ENCODE results near the gene DGCR2.
A peak's percentile ranks its signal among the peaks of the same experiment; 100 is the strongest.
"Not testable (repeated sequence)": the region's sequence is repeated elsewhere in the genome, so short reads cannot be mapped to it uniquely, and the experiment has no call there.

Gene DGCR2

DNA sequence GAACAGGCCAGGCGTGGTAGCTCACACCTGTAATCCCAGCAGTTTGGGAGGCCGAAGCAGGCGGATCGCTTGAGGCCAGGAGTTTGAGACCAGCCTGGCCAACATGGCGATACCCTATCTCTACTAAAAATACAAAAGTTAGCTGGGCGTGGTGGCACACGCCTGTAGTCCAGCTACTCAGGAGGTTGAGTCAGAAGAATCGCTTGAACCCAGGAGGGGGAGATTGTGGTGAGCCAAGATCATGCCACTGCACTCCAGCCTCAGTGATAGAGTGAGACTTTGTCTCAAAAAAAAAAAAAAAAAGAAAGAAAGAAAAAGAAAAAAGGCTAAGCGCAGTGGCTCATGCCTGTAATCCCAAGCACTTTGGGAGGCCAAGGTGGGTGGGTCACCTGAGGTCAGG lies 110.6 kb downstream of the DGCR2 start:
- H3K9me3 ChIP-seq; in situ Hi-C loops (cut with MboI; ENCODE audit: low sequenced_read_pairs); DNase-seq (ENCODE audit: low spot score in 2 of 2); H3K4me1 ChIP-seq; H3K4me3 ChIP-seq; H3K36me3 ChIP-seq (replicated peaks): not testable (repeated sequence)
- H3K27me3 ChIP-seq (ENCODE audit: low read depth): peaks cover 12% of the 10 kb centered on the region

DNA sequence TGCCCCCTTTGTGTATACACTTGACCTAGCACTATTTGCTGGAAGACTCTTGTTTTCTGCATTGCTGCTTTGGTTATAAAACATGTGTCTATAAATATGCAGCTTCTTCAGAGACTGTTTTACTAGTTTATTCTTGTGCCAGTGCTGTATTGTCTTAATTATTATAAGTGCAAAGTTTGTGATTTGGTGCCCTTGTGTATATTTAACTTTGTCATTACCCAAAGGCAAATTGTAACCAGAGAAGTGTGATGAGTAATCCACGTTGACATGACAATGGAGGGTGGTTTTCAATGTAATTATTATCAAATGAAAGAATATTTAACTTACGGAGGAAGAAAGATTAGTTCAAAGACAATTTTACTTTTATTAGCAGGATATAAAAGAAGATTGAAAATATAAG lies 111.1 kb downstream of the DGCR2 start:
- Histone ChIP-seq H3K9me3 (no peaks in the 10 kb centered on the region), H3K4me1 (no peaks in the 10 kb centered on the region; the same call in 1 of the 2 replicates), H3K27me3 (ENCODE audit: low read depth) (peaks cover 13% of the 10 kb centered on the region), H3K4me3 (no peak overlapping the region), H3K36me3 (replicated peaks) (no peaks in the 10 kb centered on the region)
- DNase-seq (ENCODE audit: low spot score in 2 of 2): no peak
- in situ Hi-C loops (cut with MboI; ENCODE audit: low sequenced_read_pairs): no loop called here

DNA sequence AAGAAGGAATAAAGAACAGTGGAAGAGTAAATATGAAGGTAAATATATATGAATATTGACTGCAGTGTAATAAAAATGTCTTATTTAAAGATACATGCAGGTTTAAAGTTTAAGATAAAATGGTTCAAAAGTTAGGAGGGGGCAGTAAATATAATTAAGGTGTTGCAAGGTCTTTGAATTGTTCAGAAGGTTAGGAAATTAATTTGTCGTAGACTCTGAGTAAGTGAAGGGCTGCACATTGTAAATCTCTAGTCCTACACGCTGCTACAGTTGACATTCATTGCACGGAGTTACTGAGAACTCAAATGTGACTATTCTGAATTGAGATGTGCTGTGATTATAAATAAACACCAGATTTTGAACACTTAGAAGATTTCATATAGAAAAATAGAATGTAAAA lies 116.3 kb downstream of the DGCR2 start:
- in situ Hi-C loops (cut with MboI; ENCODE audit: low sequenced_read_pairs): no loop called here
- H3K4me1 ChIP-seq: no peaks in the 10 kb centered on the region; the same call in 1 of the 2 replicates

DNA sequence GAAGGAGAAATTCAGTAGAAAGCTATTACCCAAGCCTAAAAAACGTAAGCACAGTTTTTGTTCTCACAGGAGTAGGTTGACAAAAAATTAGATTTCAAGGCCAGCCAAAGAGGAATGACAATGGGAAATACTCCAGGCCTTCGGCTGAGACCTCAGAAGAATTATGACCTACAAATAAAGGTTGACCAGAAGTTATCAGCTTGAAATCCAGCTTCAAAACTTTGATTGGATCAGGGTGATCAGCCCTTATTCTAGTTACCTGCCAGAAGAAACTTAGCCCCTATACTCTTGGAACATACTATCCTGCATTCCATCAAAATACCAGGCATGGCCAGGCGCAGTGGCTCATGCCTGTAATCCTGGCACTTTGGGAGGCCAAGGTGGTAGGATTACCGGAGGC lies 117.7 kb downstream of the DGCR2 start:
- in situ Hi-C loops (cut with MboI; ENCODE audit: low sequenced_read_pairs): no loop called here
- H3K36me3 ChIP-seq (replicated peaks): no peaks in the 10 kb centered on the region
- DNase-seq (ENCODE audit: low spot score in 2 of 2): no peak
- H3K4me3 ChIP-seq: no peak overlapping the region
- H3K27me3 ChIP-seq (ENCODE audit: low read depth): peaks cover 13% of the 10 kb centered on the region
- no peaks in the 10 kb centered on the region for H3K9me3 ChIP-seq
- no peaks in the 10 kb centered on the region for H3K4me1 ChIP-seq

More for the DNA sequence above, 116.3 kb downstream of the DGCR2 start:
- no peaks in the 10 kb centered on the region for H3K9me3 ChIP-seq
- DNase-seq (ENCODE audit: low spot score in 2 of 2): no peak
- no peak overlapping the region for H3K4me3 ChIP-seq
- H3K36me3 ChIP-seq (replicated peaks): no peaks in the 10 kb centered on the region
- peaks cover 13% of the 10 kb centered on the region for H3K27me3 ChIP-seq (ENCODE audit: low read depth)

DNA sequence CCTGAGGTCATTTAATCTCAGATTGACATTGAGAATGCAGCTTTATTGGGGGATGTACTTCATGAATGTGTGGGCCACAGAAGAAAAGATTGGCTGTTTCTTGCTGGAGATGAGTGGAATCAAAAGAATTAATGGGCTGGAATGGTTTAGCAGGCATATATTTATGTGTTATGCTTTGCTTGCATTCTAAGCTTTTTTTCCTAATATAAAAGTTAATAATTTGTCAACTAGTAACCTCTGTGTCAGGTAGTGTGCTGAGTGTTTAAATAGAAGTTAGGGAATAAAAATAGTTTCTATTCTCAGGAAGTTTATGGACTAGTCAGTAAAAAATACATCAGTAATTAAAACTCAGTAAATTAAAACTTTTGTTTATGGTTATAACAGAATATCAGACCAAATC lies 118.7 kb downstream of the DGCR2 start:
- Histone ChIP-seq H3K4me3 (no peak overlapping the region), H3K4me1 (no peaks in the 10 kb centered on the region), H3K36me3 (replicated peaks) (no peaks in the 10 kb centered on the region), H3K9me3 (no peaks in the 10 kb centered on the region), H3K27me3 (ENCODE audit: low read depth) (peaks cover 12% of the 10 kb centered on the region)
- in situ Hi-C loops (cut with MboI; ENCODE audit: low sequenced_read_pairs): no loop called here
- no peak for DNase-seq (ENCODE audit: low spot score in 2 of 2)

DNA sequence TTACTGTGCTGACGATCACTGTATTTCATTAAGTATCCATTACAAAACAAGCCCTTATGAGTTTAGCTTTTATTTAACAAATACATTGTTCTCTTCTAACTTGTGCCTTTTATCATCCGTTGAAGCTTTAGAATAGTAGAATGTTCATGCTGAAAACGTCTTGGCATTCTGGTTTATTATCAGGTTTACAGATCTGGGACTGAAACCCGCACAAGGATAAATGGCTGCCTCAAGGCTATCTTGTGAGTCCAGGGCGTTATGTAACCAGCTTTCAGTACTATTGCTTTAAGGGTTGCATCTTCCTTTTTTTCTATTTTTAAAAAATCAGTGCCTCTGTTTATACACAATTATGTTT lies 119.6 kb downstream of the DGCR2 start:
- no peaks in the 10 kb centered on the region for H3K4me1 ChIP-seq
- peaks cover 7% of the 10 kb centered on the region for H3K27me3 ChIP-seq (ENCODE audit: low read depth)
- no peaks in the 10 kb centered on the region for H3K9me3 ChIP-seq
- in situ Hi-C loops (cut with MboI; ENCODE audit: low sequenced_read_pairs): no loop called here
- H3K4me3 ChIP-seq: no peak overlapping the region
- H3K36me3 ChIP-seq (replicated peaks): no peaks in the 10 kb centered on the region
- DNase-seq (ENCODE audit: low spot score in 2 of 2): no peak

DNA sequence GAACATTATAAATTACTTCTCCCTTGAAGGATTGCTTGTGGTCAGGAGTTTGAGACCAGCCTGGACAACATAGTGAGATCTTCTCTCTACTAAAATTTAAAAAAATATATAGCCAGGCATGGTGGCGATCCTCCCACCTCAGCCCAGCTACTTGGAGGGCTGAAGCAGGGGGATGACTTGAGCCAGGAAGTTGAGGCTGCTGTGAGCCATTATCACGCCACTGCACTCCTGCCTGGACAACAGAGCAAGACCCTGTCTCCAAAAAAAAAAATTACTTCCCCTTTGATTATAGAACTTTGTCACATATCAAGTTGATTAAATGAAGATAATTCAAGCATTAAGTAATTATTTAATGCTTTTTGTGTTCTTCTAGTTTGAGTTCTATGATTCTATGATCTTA lies 121.0 kb downstream of the DGCR2 start:
- H3K27me3 ChIP-seq (ENCODE audit: low read depth): no peaks in the 10 kb centered on the region; the same call in 1 of the 2 replicates
- no peak for DNase-seq (ENCODE audit: low spot score in 2 of 2)

DNA sequence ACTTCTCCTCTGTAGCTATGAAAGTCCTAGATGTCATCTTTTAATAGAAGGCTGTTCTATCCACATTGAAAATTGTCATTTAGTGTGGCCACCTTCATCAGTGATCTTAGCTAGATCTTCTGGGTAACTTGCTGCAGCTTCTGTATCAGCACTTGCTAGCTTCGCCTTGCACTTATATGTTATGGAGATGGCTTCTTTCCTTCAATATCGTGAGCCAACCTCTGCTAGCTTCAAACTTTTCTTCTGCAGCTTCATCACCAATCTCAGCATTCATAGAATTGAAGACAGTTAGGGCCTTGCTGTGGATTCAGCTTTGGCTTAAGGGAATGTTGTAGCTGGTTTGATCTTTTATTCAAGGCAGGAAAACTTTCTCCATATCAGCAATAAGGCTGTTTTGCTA lies 122.1 kb downstream of the DGCR2 start:
- H3K27me3 ChIP-seq (ENCODE audit: low read depth); H3K9me3 ChIP-seq; H3K36me3 ChIP-seq (replicated peaks); DNase-seq (ENCODE audit: low spot score in 2 of 2); H3K4me3 ChIP-seq; in situ Hi-C loops (cut with MboI; ENCODE audit: low sequenced_read_pairs); H3K4me1 ChIP-seq: not testable (repeated sequence)

More for the DNA sequence above, 121.0 kb downstream of the DGCR2 start:
- Histone ChIP-seq H3K36me3 (replicated peaks) (no peaks in the 10 kb centered on the region), H3K4me1 (no peaks in the 10 kb centered on the region), H3K4me3 (no peak overlapping the region), H3K9me3 (no peaks in the 10 kb centered on the region)
- in situ Hi-C loops (cut with MboI; ENCODE audit: low sequenced_read_pairs): no loop called here

DNA sequence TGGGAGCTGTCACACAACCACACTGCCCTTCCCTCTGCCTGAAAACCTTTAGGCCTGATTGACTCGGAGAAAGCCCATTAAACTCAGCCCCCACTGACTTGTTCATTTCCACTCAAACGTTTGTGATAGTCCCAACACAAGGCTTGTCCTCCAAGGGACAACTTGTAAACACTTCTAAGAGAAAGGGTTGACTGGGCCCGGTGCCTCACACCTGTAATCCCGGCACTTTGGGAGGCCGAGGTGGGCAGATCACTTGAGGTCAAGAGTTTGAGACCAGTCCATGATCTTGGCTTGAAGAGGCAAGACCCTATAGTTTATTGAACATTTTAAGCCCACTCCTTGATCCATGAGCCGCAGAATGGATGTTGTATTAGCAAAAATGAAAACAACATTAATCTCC lies 122.8 kb downstream of the DGCR2 start:
- in situ Hi-C loops (cut with MboI; ENCODE audit: low sequenced_read_pairs): no loop called here
- no peak overlapping the region for H3K4me3 ChIP-seq
- H3K36me3 ChIP-seq (replicated peaks): no peaks in the 10 kb centered on the region
- no peaks in the 10 kb centered on the region for H3K9me3 ChIP-seq
- H3K27me3 ChIP-seq (ENCODE audit: low read depth): no peaks in the 10 kb centered on the region; the same call in 1 of the 2 replicates
- no peaks in the 10 kb centered on the region for H3K4me1 ChIP-seq
- DNase-seq (ENCODE audit: low spot score in 2 of 2): no peak

DNA sequence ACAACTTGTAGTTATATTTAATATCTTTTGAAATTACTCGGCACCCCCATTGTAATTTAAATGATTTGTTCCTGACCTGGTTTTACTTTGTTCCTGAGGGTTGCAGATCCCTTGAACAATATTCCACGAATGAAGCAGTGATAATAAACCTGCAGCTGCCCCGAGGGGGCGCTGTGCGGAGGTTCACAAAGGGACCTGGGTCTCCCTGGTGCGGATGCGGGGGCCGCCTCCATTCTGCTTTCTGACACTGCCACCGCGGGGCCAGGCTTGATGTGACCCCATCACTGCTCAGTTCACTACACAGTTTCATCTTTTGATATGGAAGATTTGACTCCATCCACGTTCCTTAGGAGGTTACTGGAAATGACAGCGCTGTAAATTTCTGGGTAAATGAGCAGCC lies 123.2 kb downstream of the DGCR2 start:
- H3K4me1 ChIP-seq: no peaks in the 10 kb centered on the region
- peak in 1 of 2 experiments; percentile 56 for DNase-seq (ENCODE audit: low spot score in 2 of 2)
- no peaks in the 10 kb centered on the region for H3K9me3 ChIP-seq
- H3K4me3 ChIP-seq: no peak overlapping the region
- in situ Hi-C loops (cut with MboI; ENCODE audit: low sequenced_read_pairs): no loop called here
- H3K27me3 ChIP-seq (ENCODE audit: low read depth): no peaks in the 10 kb centered on the region; the same call in 1 of the 2 replicates
- no peaks in the 10 kb centered on the region for H3K36me3 ChIP-seq (replicated peaks)

DNA sequence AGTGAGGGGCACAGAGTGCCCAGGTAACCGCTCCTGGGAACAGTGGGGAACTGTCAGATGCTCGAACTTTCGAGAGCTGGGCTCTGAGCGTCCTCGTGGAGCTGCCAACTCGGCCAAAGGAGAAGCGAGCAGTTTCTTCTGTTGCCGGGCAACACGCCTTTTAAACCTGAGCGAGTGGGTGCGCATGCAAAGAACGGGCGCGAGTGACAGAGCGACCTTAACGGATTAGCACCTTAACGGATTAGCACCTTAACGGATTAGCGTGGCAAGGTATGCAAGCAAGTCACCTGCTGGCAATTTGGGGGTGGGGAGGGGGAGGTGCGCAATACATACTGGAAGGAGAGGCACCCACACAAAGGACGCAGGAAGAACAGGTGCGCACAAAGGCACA lies 124.3 kb downstream of the DGCR2 start:
- H3K4me3 ChIP-seq: no peak overlapping the region
- H3K36me3 ChIP-seq (replicated peaks): no peaks in the 10 kb centered on the region
- H3K4me1 ChIP-seq: no peaks in the 10 kb centered on the region
- no peak for DNase-seq (ENCODE audit: low spot score in 2 of 2)
- H3K9me3 ChIP-seq: no peaks in the 10 kb centered on the region
- in situ Hi-C loops (cut with MboI; ENCODE audit: low sequenced_read_pairs): no loop called here
- H3K27me3 ChIP-seq (ENCODE audit: low read depth): no peaks in the 10 kb centered on the region; the same call in 1 of the 2 replicates

DNA sequence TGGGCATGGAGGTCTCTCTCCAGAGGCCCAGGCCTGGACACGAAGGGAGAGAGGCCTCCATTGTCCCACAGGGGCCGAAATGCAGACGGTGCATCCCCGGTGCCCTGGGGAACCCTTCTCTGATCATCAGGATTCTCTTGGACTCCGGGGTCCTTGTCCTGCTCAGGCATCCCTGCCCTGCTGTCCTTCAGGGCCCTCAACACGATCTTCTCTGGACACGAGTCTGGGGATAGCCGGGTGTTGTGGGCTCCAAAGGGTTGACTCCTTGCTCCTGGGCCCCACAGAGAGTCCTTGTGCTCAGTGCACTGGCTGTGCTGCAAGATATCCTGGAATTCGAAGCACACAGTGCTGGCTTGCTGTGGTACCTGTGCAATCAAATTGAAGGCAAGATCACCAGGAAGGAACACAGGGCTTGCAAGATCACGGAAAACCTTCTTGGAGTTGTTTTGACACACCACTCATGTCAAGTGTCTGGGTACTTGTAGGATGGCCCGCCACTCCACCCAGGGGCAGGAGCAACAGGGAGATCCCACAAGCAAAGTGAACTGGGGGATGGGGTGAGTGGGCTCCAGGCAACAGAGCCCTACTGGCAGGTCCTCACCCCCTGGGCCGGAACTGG lies 124.8 kb downstream of the DGCR2 start:
- H3K27me3 ChIP-seq (ENCODE audit: low read depth): no peaks in the 10 kb centered on the region; the same call in 1 of the 2 replicates
- DNase-seq (ENCODE audit: low spot score in 2 of 2): no peak
- H3K4me1 ChIP-seq: no peaks in the 10 kb centered on the region
- no peak overlapping the region for H3K4me3 ChIP-seq
- no peaks in the 10 kb centered on the region for H3K36me3 ChIP-seq (replicated peaks)
- no peaks in the 10 kb centered on the region for H3K9me3 ChIP-seq
- in situ Hi-C loops (cut with MboI; ENCODE audit: low sequenced_read_pairs): no loop called here

DNA sequence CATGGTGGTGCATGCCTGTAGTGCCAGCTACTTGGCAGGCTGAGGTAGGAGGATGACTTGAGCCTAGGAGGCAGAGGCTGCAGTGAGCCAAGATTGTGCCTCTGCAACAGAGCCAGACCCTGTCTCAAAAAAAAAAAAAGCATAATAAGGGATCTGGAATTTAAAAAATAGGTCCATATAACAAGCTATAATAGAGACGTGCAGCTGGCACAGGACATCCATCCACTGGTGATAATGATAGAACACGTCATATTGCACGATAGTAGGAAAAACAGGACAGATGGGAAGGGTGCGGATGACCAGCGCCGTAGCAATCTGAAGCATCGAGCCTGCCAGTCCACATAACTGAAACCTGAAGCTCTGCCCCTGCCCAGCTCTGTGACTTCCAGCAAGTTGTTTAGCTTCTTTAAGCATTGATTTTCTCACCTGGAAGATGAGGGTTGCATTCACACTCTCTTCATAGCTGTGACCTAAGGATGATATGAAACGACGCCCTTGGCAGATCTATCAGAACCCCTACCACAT lies 125.8 kb downstream of the DGCR2 start:
- H3K4me3 ChIP-seq: no peak overlapping the region
- DNase-seq (ENCODE audit: low spot score in 2 of 2): no peak
- no peaks in the 10 kb centered on the region for H3K9me3 ChIP-seq
- no peaks in the 10 kb centered on the region; the same call in 1 of the 2 replicates for H3K27me3 ChIP-seq (ENCODE audit: low read depth)
- no peaks in the 10 kb centered on the region for H3K4me1 ChIP-seq
- in situ Hi-C loops (cut with MboI; ENCODE audit: low sequenced_read_pairs): no loop called here
- H3K36me3 ChIP-seq (replicated peaks): no peaks in the 10 kb centered on the region

DNA sequence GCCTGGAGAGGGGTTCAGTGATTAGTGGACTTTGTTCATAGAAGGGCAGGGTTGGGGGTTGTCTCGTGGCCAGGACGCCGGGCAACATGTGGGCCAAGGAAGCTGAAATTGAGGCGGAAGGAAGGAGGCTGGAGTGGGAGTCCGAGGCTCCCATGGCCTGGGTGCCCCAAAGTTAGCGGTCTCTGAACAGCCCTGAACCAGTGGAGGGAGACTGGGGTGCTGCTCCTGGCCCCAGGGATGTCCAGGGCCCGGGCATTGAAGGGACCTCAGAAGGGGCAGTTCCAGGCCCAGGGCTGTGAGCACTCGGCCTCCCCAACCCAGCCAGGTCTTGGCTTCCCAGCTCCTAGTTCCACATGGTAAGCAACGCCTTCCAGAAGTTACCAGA lies 126.9 kb downstream of the DGCR2 start:
- Histone ChIP-seq H3K9me3 (no peaks in the 10 kb centered on the region), H3K4me1 (no peaks in the 10 kb centered on the region), H3K36me3 (replicated peaks) (no peaks in the 10 kb centered on the region), H3K4me3 (no peak overlapping the region), H3K27me3 (ENCODE audit: low read depth) (no peaks in the 10 kb centered on the region)
- in situ Hi-C loops (cut with MboI; ENCODE audit: low sequenced_read_pairs): no loop called here
- no peak for DNase-seq (ENCODE audit: low spot score in 2 of 2)
